GM19328 (cell line): Measurements from ENCODE around the gene BRINP3.

Experiments
- ATAC-seq: cut with Tn5 transposase; IDR thresholded peaks from one replicate; pipeline ENCODE4 v1.9.1; 2021; ENCODE audit warnings: mild to moderate bottlenecking, moderate library complexity; ENCODE audit not compliant: unreplicated experiment

The BRINP3 gene

GRCh38 chr1:190193508-190194115 lies 284.1 kb downstream of the BRINP3 start:
- no peak for ATAC-seq

- ATAC-seq = no peak
These were observed 285.0 kb downstream of the BRINP3 start for GRCh38 chr1:190192627-190193026.

GRCh38 chr1:190183588-190183987 lies 294.1 kb downstream of the BRINP3 start:
- ATAC-seq = no peak

- ATAC-seq = no peak
These were observed 297.8 kb downstream of the BRINP3 start for GRCh38 chr1:190179817-190180216.

GRCh38 chr1:190178827-190179226 lies 298.8 kb downstream of the BRINP3 start:
- no peak for ATAC-seq

- ATAC-seq = no peak
These were observed 300.1 kb downstream of the BRINP3 start for GRCh38 chr1:190177555-190177954.

- ATAC-seq = no peak
These were observed 300.9 kb downstream of the BRINP3 start for GRCh38 chr1:190176776-190177175.

- no peak for ATAC-seq
These were observed 302.3 kb downstream of the BRINP3 start for GRCh38 chr1:190175320-190175719.

GRCh38 chr1:190172651-190173430 lies 304.8 kb downstream of the BRINP3 start:
- no peak for ATAC-seq

GRCh38 chr1:190170321-190170720 lies 307.3 kb downstream of the BRINP3 start:
- ATAC-seq = no peak

GRCh38 chr1:190169311-190170067 lies 308.2 kb downstream of the BRINP3 start:
- no peak for ATAC-seq

- no peak for ATAC-seq
These were observed 308.8 kb downstream of the BRINP3 start for GRCh38 chr1:190168893-190169280.

GRCh38 chr1:190168116-190168892 lies 309.4 kb downstream of the BRINP3 start:
- no peak for ATAC-seq

GRCh38 chr1:190159146-190159545 lies 318.5 kb downstream of the BRINP3 start:
- ATAC-seq = no peak

GRCh38 chr1:190154744-190155143 lies 322.9 kb downstream of the BRINP3 start:
- ATAC-seq = no peak

GRCh38 chr1:190147616-190148015 lies 330.0 kb downstream of the BRINP3 start:
- no peak for ATAC-seq

- ATAC-seq = no peak
These were observed 333.0 kb downstream of the BRINP3 start for GRCh38 chr1:190144650-190145049.

- ATAC-seq = no peak
These were observed 337.0 kb downstream of the BRINP3 start for GRCh38 chr1:190140644-190141043.

- ATAC-seq = no peak
These were observed 339.0 kb downstream of the BRINP3 start for GRCh38 chr1:190138702-190139101.

- no peak for ATAC-seq
These were observed 339.4 kb downstream of the BRINP3 start for GRCh38 chr1:190138266-190138665.

GRCh38 chr1:190129366-190129765 lies 348.3 kb downstream of the BRINP3 start:
- no peak for ATAC-seq
